Pulmonary artery endothelial cell (primary cell): ENCODE results near the gene CXCL14. TPM values are rescaled to one million over a fixed set of nuclear protein-coding genes. Genes with fewer than 3 reads are reported as not detected.

Experiments
- DNase-seq: peaks from one replicate; pipeline ENCODE4 v3.0.0-alpha.2; 2011; ENCODE audit warnings: low read depth, low spot score
- total RNA-seq: library from RNA; depleted of rRNA; stranded (reverse); fragments of >200 nt; gene quantifications from 2 replicates; pipeline ENCODE4 v1.2.3, GENCODE V29; 2014

The CXCL14 gene
- total RNA-seq, result not detected in 2 replicates

- DNase-seq, result no peak
Observed at GRCh38 chr5:135578685-135579341, at the start of gene CXCL14. Gene CXCL14, minus strand, starts transcription at chr5:135578991. Its CDS starts 213 bp downstream, at chr5:135578778.

- no peak for DNase-seq
Observed at GRCh38 chr5:135626636-135627035, 47.8 kb upstream of the CXCL14 start.

- no peak for DNase-seq
Observed at GRCh38 chr5:135625961-135626360, 47.2 kb upstream of the CXCL14 start.

GRCh38 chr5:135625486-135625885 lies 46.7 kb upstream of the CXCL14 start:
- no peak for DNase-seq

GRCh38 chr5:135625061-135625460 lies 46.3 kb upstream of the CXCL14 start:
- no peak for DNase-seq

GRCh38 chr5:135623186-135623715 lies 44.5 kb upstream of the CXCL14 start:
- no peak for DNase-seq

- DNase-seq, result no peak
Observed at GRCh38 chr5:135615581-135616260, 36.9 kb upstream of the CXCL14 start.

GRCh38 chr5:135615171-135615570 lies 36.4 kb upstream of the CXCL14 start:
- no peak for DNase-seq

GRCh38 chr5:135609981-135610380 lies 31.2 kb upstream of the CXCL14 start:
- no peak for DNase-seq

- no peak for DNase-seq
Observed at GRCh38 chr5:135608761-135609443, 30.1 kb upstream of the CXCL14 start.

- no peak for DNase-seq
Observed at GRCh38 chr5:135608361-135608760, 29.6 kb upstream of the CXCL14 start.

GRCh38 chr5:135606431-135606830 lies 27.6 kb upstream of the CXCL14 start:
- DNase-seq, result no peak

GRCh38 chr5:135605221-135605620 lies 26.4 kb upstream of the CXCL14 start:
- no peak for DNase-seq

GRCh38 chr5:135604056-135604455 lies 25.3 kb upstream of the CXCL14 start:
- no peak for DNase-seq

GRCh38 chr5:135602882-135603721 lies 24.3 kb upstream of the CXCL14 start:
- DNase-seq, result no peak

- no peak for DNase-seq
Observed at GRCh38 chr5:135601466-135601865, 22.7 kb upstream of the CXCL14 start.

- no peak for DNase-seq
Observed at GRCh38 chr5:135600971-135601381, 22.2 kb upstream of the CXCL14 start.

GRCh38 chr5:135600152-135600570 lies 21.4 kb upstream of the CXCL14 start:
- no peak for DNase-seq

- no peak for DNase-seq
Observed at GRCh38 chr5:135599421-135600151, 20.8 kb upstream of the CXCL14 start.

- no peak for DNase-seq
Observed at GRCh38 chr5:135598691-135599395, 20.1 kb upstream of the CXCL14 start.
